GM23338 (cell line): ENCODE data around the gene RAD51B. TPM values are rescaled to one million over a fixed set of nuclear protein-coding genes. Genes with fewer than 3 reads are reported as not detected.
A peak's percentile ranks its signal among the peaks of the same experiment; 100 is the strongest.

Experiments used
- ATAC-seq: fragments of 200-7000 bp; cut with Tn5 transposase; 3 replicates; pipeline ENCODE4 v1.9.1; 2020
- DNase-seq: peaks from one replicate; pipeline ENCODE4 v3.0.0-alpha.2; 2015; ENCODE audit warnings: low spot score
- H2AFZ ChIP-seq: fragments of 200-600 bp; sonication (generic); 2 replicates; pipeline ENCODE4 v1.8.0; 2016; ENCODE audit warnings: antibody characterized with exemption, mild to moderate bottlenecking, moderate library complexity
- H3F3A ChIP-seq: fragments of 200-600 bp; sonication (generic); replicated peaks from 2 replicates; pipeline ENCODE4 v1.8.0; 2017; ENCODE audit warnings: antibody characterized with exemption, mixed run types, low read depth
- H3K27ac ChIP-seq: fragments of 200-600 bp; sonication (generic); 2 replicates; pipeline ENCODE4 v1.6.1; 2016; ENCODE audit warnings: low read depth
- H3K27me3 ChIP-seq: fragments of 200-600 bp; sonication (generic); 2 replicates; pipeline ENCODE4 v1.8.0; 2016; ENCODE audit warnings: mild to moderate bottlenecking, mixed run types, moderate library complexity; ENCODE audit not compliant: insufficient read depth
- H3K36me3 ChIP-seq: fragments of 200-600 bp; sonication (generic); 2 replicates; pipeline ENCODE4 v1.8.0; 2016; ENCODE audit warnings: mild to moderate bottlenecking; ENCODE audit not compliant: insufficient read depth
- H3K4me1 ChIP-seq: fragments of 200-600 bp; sonication (generic); 2 replicates; pipeline ENCODE4 v1.8.0; 2016; ENCODE audit warnings: mild to moderate bottlenecking, moderate library complexity; ENCODE audit not compliant: insufficient read depth
- H3K4me2 ChIP-seq: fragments of 200-600 bp; sonication (generic); 2 replicates; pipeline ENCODE4 v1.7.1; 2017; ENCODE audit warnings: mixed run types
- H3K4me3 ChIP-seq: fragments of 200-600 bp; sonication (generic); 2 replicates; pipeline ENCODE4 v1.6.1; 2016; ENCODE audit warnings: mixed run types
- H3K79me2 ChIP-seq: fragments of 200-600 bp; sonication (generic); replicated peaks from 2 replicates; pipeline ENCODE4 v1.8.0; 2017; ENCODE audit warnings: mild to moderate bottlenecking; ENCODE audit not compliant: insufficient read depth
- H3K9me2 ChIP-seq: fragments of 200-600 bp; sonication (generic); 2 replicates; pipeline ENCODE4 v1.8.0; 2017; ENCODE audit not compliant: insufficient read depth
- H4K20me1 ChIP-seq: fragments of 200-600 bp; sonication (generic); replicated peaks from 2 replicates; pipeline ENCODE4 v1.8.0; 2017; ENCODE audit warnings: mild to moderate bottlenecking; ENCODE audit not compliant: insufficient read depth
- H3K27ac Mint-ChIP-seq: 2 replicates; pipeline ENCODE4 v1.8.0; 2020; ENCODE audit warnings: inconsistent platforms, mild to moderate bottlenecking, moderate library complexity, mixed read lengths
- H3K27me3 Mint-ChIP-seq: 3 replicates; pipeline ENCODE4 v1.8.0; 2022; ENCODE audit warnings: low read depth, mild to moderate bottlenecking, moderate library complexity, mixed read lengths, inconsistent platforms; ENCODE audit not compliant: insufficient read depth, poor library complexity
- H3K36me3 Mint-ChIP-seq: 3 replicates; pipeline ENCODE4 v1.8.0; 2021; ENCODE audit warnings: low read depth, mild to moderate bottlenecking, inconsistent platforms, moderate library complexity, mixed read lengths
- H3K4me1 Mint-ChIP-seq: 3 replicates; pipeline ENCODE4 v1.8.0; 2020; ENCODE audit warnings: mild to moderate bottlenecking, inconsistent platforms, mixed read lengths
- H3K4me3 Mint-ChIP-seq: 3 replicates; pipeline ENCODE4 v1.8.0; 2021; ENCODE audit warnings: moderate library complexity, mild to moderate bottlenecking, inconsistent platforms, mixed read lengths
- H3K9me3 Mint-ChIP-seq: 3 replicates; pipeline ENCODE4 v1.8.0; 2020; ENCODE audit warnings: moderate library complexity, mild to moderate bottlenecking, inconsistent platforms, mixed read lengths
- CREB1 ChIP-seq: fragments of 250-450 bp; sonication (Bioruptor Pico); IDR thresholded peaks from 2 replicates; pipeline ENCODE4 v1.5.0; 2020; ENCODE audit warnings: low read depth, mild to moderate bottlenecking, moderate library complexity
- EZH2 ChIP-seq: fragments of 200-600 bp; sonication (generic); IDR thresholded peaks from one replicate; pipeline ENCODE4 v1.8.0; 2017; ENCODE audit warnings: antibody characterized with exemption, mild to moderate bottlenecking, low read depth; ENCODE audit not compliant: unreplicated experiment
- NANOG ChIP-seq: IDR thresholded peaks from 2 replicates; pipeline ENCODE4 v1.6.1; 2016; ENCODE audit warnings: antibody characterized with exemption, borderline replicate concordance
- POLR2AphosphoS5 ChIP-seq: IDR thresholded peaks from 2 replicates; pipeline ENCODE4 v1.6.1; 2016; ENCODE audit warnings: antibody characterized with exemption, low read depth
- STAT1 ChIP-seq: IDR thresholded peaks from one replicate; pipeline ENCODE4 v1.6.1; 2016; ENCODE audit warnings: antibody characterized with exemption; ENCODE audit not compliant: unreplicated experiment
- ZNF114 ChIP-seq: fragments of 250-450 bp; sonication (Bioruptor Pico); IDR thresholded peaks from 2 replicates; pipeline ENCODE4 v1.5.0; 2020; ENCODE audit warnings: mild to moderate bottlenecking, moderate library complexity
- polyA plus RNA-seq: library from polyadenylated mRNA; unstranded; fragments of >200 nt; fragmentation: Nextera tagmentation; extraction: Ambion mirVana; gene quantifications from 2 replicates; pipeline ENCODE4 v1.2.1, GENCODE V29; 2016
- total RNA-seq: library from RNA; depleted of rRNA; stranded (reverse); fragments of >200 nt; shearing (Covaris generic); gene quantifications from 2 replicates; pipeline ENCODE4 v1.2.3, GENCODE V29; 2014
- TF ChIP-seq, protein P1 (sequence below): fragments of 250-450 bp; sonication (Bioruptor Pico); IDR thresholded peaks from 2 replicates; pipeline ENCODE4 v1.5.0; 2020; ENCODE audit warnings: mild to moderate bottlenecking, moderate library complexity
- TF ChIP-seq, protein P2 (sequence below): IDR thresholded peaks from one replicate; pipeline ENCODE4 v1.6.1; 2018; ENCODE audit warnings: antibody characterized with exemption; ENCODE audit not compliant: unreplicated experiment
- TF ChIP-seq, protein P3 (sequence below), 2 experiments: fragments of 200-600 bp in 1 of 2; sonication (generic) in 1 of 2; conservative IDR thresholded peaks; 2 replicates each; pipeline versions ENCODE4 v1.5.1 to v1.6.1; 2016 to 2017; ENCODE audit warnings: antibody characterized with exemption in 2 of 2, low read depth in 2 of 2, mild to moderate bottlenecking in 2 of 2, moderate library complexity in 1 of 2

The RAD51B gene
- total and polyA plus RNA-seq, 2 experiments from 2014 or later, result 15.7 to 29.1 TPM

DNA sequence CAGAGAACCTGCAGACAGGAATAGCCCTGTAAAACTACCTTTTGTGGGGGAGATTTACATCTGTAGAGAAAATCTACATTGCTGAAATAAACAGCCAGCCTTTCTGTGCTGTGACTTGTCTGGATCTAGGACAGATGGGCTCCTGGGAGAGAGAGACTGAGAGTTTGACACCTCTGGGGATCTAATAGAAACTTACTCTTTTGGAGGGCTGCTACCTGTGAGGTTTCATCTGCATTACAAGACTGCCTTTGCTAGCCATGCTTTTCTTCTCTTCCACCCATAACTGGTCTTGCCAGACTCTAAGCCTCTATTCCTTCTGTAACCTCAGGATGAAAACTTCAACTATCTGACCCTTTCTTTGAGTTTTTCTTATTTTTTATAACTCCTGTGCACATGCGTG, 520.7 kb downstream of the RAD51B start:
- Histone ChIP-seq H3K4me1 (peaks cover 51% of the 10 kb centered on the region), H2AFZ (no peak overlapping the region), H4K20me1 (no peaks in the 10 kb centered on the region), H3K27ac (peak overlapping the region; percentile 10; the same call in 1 of the 2 replicates), H3K4me2 (peak overlapping the region; percentile 30), H3F3A (peaks cover 6% of the 10 kb centered on the region; the same call in 1 of the 2 replicates), H3K9me2 (peaks cover 3% of the 10 kb centered on the region; the same call in 1 of the 2 replicates), H3K79me2 (no peaks in the 10 kb centered on the region), H3K36me3 (no peaks in the 10 kb centered on the region), H3K4me3 (no peak overlapping the region), H3K27me3 (no peaks in the 10 kb centered on the region)
- TF ChIP-seq CREB1 (CRISPR knock-in tag), result no peak
- TF ChIP-seq, protein P1, sequence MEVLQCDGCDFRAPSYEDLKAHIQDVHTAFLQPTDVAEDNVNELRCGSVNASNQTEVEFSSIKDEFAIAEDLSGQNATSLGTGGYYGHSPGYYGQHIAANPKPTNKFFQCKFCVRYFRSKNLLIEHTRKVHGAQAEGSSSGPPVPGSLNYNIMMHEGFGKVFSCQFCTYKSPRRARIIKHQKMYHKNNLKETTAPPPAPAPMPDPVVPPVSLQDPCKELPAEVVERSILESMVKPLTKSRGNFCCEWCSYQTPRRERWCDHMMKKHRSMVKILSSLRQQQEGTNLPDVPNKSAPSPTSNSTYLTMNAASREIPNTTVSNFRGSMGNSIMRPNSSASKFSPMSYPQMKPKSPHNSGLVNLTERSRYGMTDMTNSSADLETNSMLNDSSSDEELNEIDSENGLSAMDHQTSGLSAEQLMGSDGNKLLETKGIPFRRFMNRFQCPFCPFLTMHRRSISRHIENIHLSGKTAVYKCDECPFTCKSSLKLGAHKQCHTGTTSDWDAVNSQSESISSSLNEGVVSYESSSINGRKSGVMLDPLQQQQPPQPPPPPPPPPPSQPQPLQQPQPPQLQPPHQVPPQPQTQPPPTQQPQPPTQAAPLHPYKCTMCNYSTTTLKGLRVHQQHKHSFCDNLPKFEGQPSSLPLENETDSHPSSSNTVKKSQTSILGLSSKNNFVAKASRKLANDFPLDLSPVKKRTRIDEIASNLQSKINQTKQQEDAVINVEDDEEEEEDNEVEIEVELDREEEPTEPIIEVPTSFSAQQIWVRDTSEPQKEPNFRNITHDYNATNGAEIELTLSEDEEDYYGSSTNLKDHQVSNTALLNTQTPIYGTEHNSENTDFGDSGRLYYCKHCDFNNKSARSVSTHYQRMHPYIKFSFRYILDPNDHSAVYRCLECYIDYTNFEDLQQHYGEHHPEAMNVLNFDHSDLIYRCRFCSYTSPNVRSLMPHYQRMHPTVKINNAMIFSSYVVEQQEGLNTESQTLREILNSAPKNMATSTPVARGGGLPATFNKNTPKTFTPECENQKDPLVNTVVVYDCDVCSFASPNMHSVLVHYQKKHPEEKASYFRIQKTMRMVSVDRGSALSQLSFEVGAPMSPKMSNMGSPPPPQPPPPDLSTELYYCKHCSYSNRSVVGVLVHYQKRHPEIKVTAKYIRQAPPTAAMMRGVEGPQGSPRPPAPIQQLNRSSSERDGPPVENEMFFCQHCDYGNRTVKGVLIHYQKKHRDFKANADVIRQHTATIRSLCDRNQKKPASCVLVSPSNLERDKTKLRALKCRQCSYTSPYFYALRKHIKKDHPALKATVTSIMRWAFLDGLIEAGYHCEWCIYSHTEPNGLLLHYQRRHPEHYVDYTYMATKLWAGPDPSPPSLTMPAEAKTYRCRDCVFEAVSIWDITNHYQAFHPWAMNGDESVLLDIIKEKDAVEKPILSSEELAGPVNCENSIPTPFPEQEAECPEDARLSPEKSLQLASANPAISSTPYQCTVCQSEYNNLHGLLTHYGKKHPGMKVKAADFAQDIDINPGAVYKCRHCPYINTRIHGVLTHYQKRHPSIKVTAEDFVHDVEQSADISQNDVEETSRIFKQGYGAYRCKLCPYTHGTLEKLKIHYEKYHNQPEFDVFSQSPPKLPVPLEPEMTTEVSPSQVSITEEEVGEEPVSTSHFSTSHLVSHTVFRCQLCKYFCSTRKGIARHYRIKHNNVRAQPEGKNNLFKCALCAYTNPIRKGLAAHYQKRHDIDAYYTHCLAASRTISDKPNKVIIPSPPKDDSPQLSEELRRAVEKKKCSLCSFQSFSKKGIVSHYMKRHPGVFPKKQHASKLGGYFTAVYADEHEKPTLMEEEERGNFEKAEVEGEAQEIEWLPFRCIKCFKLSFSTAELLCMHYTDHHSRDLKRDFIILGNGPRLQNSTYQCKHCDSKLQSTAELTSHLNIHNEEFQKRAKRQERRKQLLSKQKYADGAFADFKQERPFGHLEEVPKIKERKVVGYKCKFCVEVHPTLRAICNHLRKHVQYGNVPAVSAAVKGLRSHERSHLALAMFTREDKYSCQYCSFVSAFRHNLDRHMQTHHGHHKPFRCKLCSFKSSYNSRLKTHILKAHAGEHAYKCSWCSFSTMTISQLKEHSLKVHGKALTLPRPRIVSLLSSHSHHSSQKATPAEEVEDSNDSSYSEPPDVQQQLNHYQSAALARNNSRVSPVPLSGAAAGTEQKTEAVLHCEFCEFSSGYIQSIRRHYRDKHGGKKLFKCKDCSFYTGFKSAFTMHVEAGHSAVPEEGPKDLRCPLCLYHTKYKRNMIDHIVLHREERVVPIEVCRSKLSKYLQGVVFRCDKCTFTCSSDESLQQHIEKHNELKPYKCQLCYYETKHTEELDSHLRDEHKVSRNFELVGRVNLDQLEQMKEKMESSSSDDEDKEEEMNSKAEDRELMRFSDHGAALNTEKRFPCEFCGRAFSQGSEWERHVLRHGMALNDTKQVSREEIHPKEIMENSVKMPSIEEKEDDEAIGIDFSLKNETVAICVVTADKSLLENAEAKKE (CRISPR knock-in tag), result peak; percentile 93
- no peak overlapping the region for H3K4me3 Mint-ChIP-seq
- peak; percentile 57 for DNase-seq
- H3K36me3 Mint-ChIP-seq, result peaks cover 15% of the 10 kb centered on the region; the same call in 2 of the 3 replicates
- peaks cover 13% of the 10 kb centered on the region for H3K27me3 Mint-ChIP-seq
- no peak overlapping the region; the same call in 1 of the 2 replicates for H3K27ac Mint-ChIP-seq
- ATAC-seq, result peak; percentile 92
- peaks cover 4% of the 10 kb centered on the region; the same call in 1 of the 3 replicates for H3K9me3 Mint-ChIP-seq
- H3K4me1 Mint-ChIP-seq, result peaks cover 54% of the 10 kb centered on the region

DNA sequence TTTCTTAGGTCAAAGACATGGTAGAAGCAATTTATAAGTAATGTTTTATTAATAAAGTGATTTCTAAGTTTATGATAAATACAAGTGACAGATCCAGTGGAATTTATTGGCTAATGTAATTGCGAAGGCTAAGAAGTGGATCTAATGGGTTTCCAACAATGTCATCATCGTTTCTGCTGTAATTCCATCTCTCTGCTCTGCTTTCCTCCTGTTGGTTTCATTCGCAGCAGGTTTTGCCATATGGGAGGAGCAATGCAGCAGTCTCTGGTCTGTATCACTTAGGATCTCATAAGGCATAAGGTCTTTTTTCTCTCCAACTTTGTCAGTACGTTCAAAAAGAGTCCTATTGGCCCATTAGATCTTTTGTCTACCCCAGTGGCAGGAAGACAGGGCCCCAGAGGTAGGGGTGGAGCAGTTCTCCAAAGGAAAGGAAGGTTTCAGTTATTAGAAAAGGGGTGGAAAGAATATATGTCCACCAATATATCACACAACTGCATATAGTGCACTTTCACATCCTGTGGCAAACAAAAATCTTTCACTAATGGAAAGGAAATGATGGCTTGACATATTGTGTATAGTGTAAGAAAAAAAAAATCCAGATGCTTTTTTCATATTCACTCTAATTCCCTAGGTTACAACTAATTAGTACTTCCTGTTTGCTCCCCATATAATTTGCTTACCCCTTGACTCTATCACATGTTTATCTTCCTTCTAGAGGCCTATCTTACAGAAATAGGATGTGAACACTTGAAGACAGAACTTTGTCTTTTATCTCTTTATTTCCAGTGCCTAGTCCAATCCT, 522.0 kb downstream of the RAD51B start:
- no peak overlapping the region for H3K27ac ChIP-seq
- peaks cover 4% of the 10 kb centered on the region; the same call in 1 of the 3 replicates for H3K9me3 Mint-ChIP-seq
- no peak overlapping the region for H3K4me3 Mint-ChIP-seq
- H3F3A ChIP-seq, result peaks cover 6% of the 10 kb centered on the region; the same call in 1 of the 2 replicates
- no peaks in the 10 kb centered on the region for H3K79me2 ChIP-seq
- H3K4me2 ChIP-seq, result peak overlapping the region; percentile 30; the same call in 1 of the 2 replicates
- no peak overlapping the region for H3K4me3 ChIP-seq
- peaks cover 13% of the 10 kb centered on the region for H3K27me3 Mint-ChIP-seq
- H3K27ac Mint-ChIP-seq, result no peak overlapping the region
- peaks cover 21% of the 10 kb centered on the region for H3K36me3 Mint-ChIP-seq
- no peaks in the 10 kb centered on the region for H3K27me3 ChIP-seq
- DNase-seq (no peak), ATAC-seq (no peak)
- H3K9me2 ChIP-seq, result peaks cover 3% of the 10 kb centered on the region; the same call in 1 of the 2 replicates
- H4K20me1 ChIP-seq, result no peaks in the 10 kb centered on the region
- H2AFZ ChIP-seq, result no peak overlapping the region
- peaks cover 57% of the 10 kb centered on the region for H3K4me1 ChIP-seq
- peaks cover 52% of the 10 kb centered on the region for H3K4me1 Mint-ChIP-seq
- H3K36me3 ChIP-seq, result no peaks in the 10 kb centered on the region
- no peak for TF ChIP-seq STAT1
- TF ChIP-seq POLR2AphosphoS5, result no peak
- TF ChIP-seq ZNF114 (CRISPR knock-in tag), result no peak
- TF ChIP-seq NANOG, result no peak
- TF ChIP-seq, protein P2, sequence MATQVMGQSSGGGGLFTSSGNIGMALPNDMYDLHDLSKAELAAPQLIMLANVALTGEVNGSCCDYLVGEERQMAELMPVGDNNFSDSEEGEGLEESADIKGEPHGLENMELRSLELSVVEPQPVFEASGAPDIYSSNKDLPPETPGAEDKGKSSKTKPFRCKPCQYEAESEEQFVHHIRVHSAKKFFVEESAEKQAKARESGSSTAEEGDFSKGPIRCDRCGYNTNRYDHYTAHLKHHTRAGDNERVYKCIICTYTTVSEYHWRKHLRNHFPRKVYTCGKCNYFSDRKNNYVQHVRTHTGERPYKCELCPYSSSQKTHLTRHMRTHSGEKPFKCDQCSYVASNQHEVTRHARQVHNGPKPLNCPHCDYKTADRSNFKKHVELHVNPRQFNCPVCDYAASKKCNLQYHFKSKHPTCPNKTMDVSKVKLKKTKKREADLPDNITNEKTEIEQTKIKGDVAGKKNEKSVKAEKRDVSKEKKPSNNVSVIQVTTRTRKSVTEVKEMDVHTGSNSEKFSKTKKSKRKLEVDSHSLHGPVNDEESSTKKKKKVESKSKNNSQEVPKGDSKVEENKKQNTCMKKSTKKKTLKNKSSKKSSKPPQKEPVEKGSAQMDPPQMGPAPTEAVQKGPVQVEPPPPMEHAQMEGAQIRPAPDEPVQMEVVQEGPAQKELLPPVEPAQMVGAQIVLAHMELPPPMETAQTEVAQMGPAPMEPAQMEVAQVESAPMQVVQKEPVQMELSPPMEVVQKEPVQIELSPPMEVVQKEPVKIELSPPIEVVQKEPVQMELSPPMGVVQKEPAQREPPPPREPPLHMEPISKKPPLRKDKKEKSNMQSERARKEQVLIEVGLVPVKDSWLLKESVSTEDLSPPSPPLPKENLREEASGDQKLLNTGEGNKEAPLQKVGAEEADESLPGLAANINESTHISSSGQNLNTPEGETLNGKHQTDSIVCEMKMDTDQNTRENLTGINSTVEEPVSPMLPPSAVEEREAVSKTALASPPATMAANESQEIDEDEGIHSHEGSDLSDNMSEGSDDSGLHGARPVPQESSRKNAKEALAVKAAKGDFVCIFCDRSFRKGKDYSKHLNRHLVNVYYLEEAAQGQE, result no peak
- TF ChIP-seq, protein P3, sequence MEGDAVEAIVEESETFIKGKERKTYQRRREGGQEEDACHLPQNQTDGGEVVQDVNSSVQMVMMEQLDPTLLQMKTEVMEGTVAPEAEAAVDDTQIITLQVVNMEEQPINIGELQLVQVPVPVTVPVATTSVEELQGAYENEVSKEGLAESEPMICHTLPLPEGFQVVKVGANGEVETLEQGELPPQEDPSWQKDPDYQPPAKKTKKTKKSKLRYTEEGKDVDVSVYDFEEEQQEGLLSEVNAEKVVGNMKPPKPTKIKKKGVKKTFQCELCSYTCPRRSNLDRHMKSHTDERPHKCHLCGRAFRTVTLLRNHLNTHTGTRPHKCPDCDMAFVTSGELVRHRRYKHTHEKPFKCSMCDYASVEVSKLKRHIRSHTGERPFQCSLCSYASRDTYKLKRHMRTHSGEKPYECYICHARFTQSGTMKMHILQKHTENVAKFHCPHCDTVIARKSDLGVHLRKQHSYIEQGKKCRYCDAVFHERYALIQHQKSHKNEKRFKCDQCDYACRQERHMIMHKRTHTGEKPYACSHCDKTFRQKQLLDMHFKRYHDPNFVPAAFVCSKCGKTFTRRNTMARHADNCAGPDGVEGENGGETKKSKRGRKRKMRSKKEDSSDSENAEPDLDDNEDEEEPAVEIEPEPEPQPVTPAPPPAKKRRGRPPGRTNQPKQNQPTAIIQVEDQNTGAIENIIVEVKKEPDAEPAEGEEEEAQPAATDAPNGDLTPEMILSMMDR (conservative IDR thresholded peaks at IDR 0.05; ENCODE audit: low read depth in 2 of 2), result no peak
- no peak for TF ChIP-seq EZH2
